Liver (tissue), 9 donors: Measurements from ENCODE around the gene LRMDA. TPM values are rescaled to one million over a fixed set of nuclear protein-coding genes. Genes with fewer than 3 reads are reported as not detected.

Source experiments
- DNase-seq: peaks from one replicate; pipeline ENCODE4 v3.0.0-alpha.2; 2017; ENCODE audit warnings: low spot score
- H3K27ac ChIP-seq, 2 donors: one replicate each; pipeline ENCODE4 v1.7.0; 2013; ENCODE audit warnings: inconsistent platforms in 2 of 2, low read length in 2 of 2, control low read depth in 1 of 2, low read depth in 1 of 2, mild to moderate bottlenecking in 1 of 2
- H3K27me3 ChIP-seq, 4 donors: one replicate each; pipeline versions ENCODE4 v1.6.1 to v1.7.0; 2013; ENCODE audit warnings: low read length in 3 of 4, inconsistent platforms in 1 of 4, mild to moderate bottlenecking in 1 of 4, moderate library complexity in 1 of 4; ENCODE audit not compliant: control insufficient read depth in 4 of 4, insufficient read depth in 4 of 4
- H3K36me3 ChIP-seq, 4 donors: one replicate each; pipeline versions ENCODE4 v1.6.1 to v1.7.0; 2013; ENCODE audit warnings: low read length in 3 of 4, mild to moderate bottlenecking in 3 of 4, low read depth in 1 of 4, moderate library complexity in 1 of 4; ENCODE audit not compliant: control insufficient read depth in 4 of 4, insufficient read depth in 3 of 4
- H3K4me1 ChIP-seq, 4 donors: one replicate each; pipeline versions ENCODE4 v1.6.1 to v1.7.0; 2013; ENCODE audit warnings: low read length in 3 of 4, mild to moderate bottlenecking in 3 of 4, moderate library complexity in 1 of 4; ENCODE audit not compliant: control insufficient read depth in 4 of 4, insufficient read depth in 4 of 4
- H3K4me3 ChIP-seq, 3 donors: one replicate each; pipeline versions ENCODE4 v1.6.1 to v1.7.0; 2013; ENCODE audit warnings: low read length in 3 of 3, control low read depth in 1 of 3, low read depth in 1 of 3, mild to moderate bottlenecking in 1 of 3
- H3K9ac ChIP-seq, 2 donors: one replicate each; pipeline ENCODE4 v1.7.0; 2013; ENCODE audit warnings: low read length in 2 of 2, mild to moderate bottlenecking in 2 of 2, moderate library complexity in 2 of 2, control low read depth in 1 of 2, low read depth in 1 of 2
- H3K9me3 ChIP-seq, 4 donors: one replicate each; pipeline versions ENCODE4 v1.6.1 to v1.7.0; 2013; ENCODE audit warnings: low read length in 3 of 4; ENCODE audit not compliant: control insufficient read depth in 4 of 4
- ATF3 ChIP-seq: IDR thresholded peaks from 2 replicates; pipeline ENCODE4 v1.6.1; 2016; ENCODE audit warnings: antibody characterized with exemption
- CTCF ChIP-seq: fragments of 150-350 bp; IDR thresholded peaks from 2 replicates; pipeline ENCODE4 v1.5.1; 2017; ENCODE audit warnings: improper control_type of control experiment, low read depth, low read length; ENCODE audit not compliant: missing input control
- EGR1 ChIP-seq, 2 donors: IDR thresholded peaks; 2 replicates each; pipeline ENCODE4 v1.6.1; 2016 to 2018; ENCODE audit warnings: antibody characterized with exemption in 2 of 2, low read depth in 2 of 2
- FOXA1 ChIP-seq: IDR thresholded peaks from 2 replicates; pipeline ENCODE4 v1.6.1; 2016; ENCODE audit warnings: antibody characterized with exemption
- GABPA ChIP-seq, 2 donors: IDR thresholded peaks in 1 of 2; conservative IDR thresholded peaks in 1 of 2; 2 replicates each; pipeline ENCODE4 v1.6.1; 2016; ENCODE audit warnings: antibody characterized with exemption in 2 of 2, mild to moderate bottlenecking in 1 of 2, moderate library complexity in 1 of 2
- HNF4A ChIP-seq, 2 donors: conservative IDR thresholded peaks; 2 replicates each; pipeline ENCODE4 v1.6.1; 2016; ENCODE audit warnings: antibody characterized with exemption in 2 of 2, mild to moderate bottlenecking in 2 of 2
- JUND ChIP-seq, 2 donors: IDR thresholded peaks; 2 replicates each; pipeline ENCODE4 v1.6.1; 2016; ENCODE audit warnings: antibody characterized with exemption in 2 of 2
- MAX ChIP-seq: IDR thresholded peaks from 2 replicates; pipeline ENCODE4 v1.6.1; 2016; ENCODE audit warnings: antibody characterized with exemption
- NR2F2 ChIP-seq: IDR thresholded peaks from 2 replicates; pipeline ENCODE4 v1.6.1; 2016; ENCODE audit warnings: antibody characterized with exemption
- RAD21 ChIP-seq, 2 donors: IDR thresholded peaks; 2 replicates each; pipeline ENCODE4 v1.6.1; 2016; ENCODE audit warnings: antibody characterized with exemption in 2 of 2, mild to moderate bottlenecking in 2 of 2
- REST ChIP-seq: IDR thresholded peaks from 2 replicates; pipeline ENCODE4 v1.6.1; 2016; ENCODE audit warnings: antibody characterized with exemption, mild to moderate bottlenecking
- RXRA ChIP-seq, 2 donors: IDR thresholded peaks; 2 replicates each; pipeline ENCODE4 v1.6.1; 2017 to 2018; ENCODE audit warnings: antibody characterized with exemption in 2 of 2, mild to moderate bottlenecking in 1 of 2
- SP1 ChIP-seq: IDR thresholded peaks from 2 replicates; pipeline ENCODE4 v1.6.1; 2018; ENCODE audit warnings: antibody characterized with exemption, mild to moderate bottlenecking
- TAF1 ChIP-seq: conservative IDR thresholded peaks from 2 replicates; pipeline ENCODE4 v1.6.1; 2016; ENCODE audit warnings: antibody characterized with exemption, mild to moderate bottlenecking
- YY1 ChIP-seq: IDR thresholded peaks from 2 replicates; pipeline ENCODE4 v1.6.1; 2016; ENCODE audit warnings: antibody characterized with exemption, mild to moderate bottlenecking
- ZBTB33 ChIP-seq: IDR thresholded peaks from 2 replicates; pipeline ENCODE4 v1.6.1; 2016; ENCODE audit warnings: antibody characterized with exemption
- WGBS: extraction: QIAGEN DNeasy Blood & Tissue Kit; methylation state at CpG from one replicate; pipeline ENCODE4 v1.1.7; 2013; 5-methylcytosine and 5-hydroxymethylcytosine counted together
- polyA plus RNA-seq, 2 donors: library from polyadenylated mRNA; stranded (reverse) in 1 of 2; unstranded in 1 of 2; fragments of 200-250 nt in 1 of 2; fragments of >200 nt in 1 of 2; fragmentation: Nextera tagmentation in 1 of 2; extraction: Ambion mirVana in 1 of 2; gene quantifications; one replicate each; pipeline versions ENCODE4 v1.2.1 to v1.2.3, GENCODE V29; 2013 to 2015
- total RNA-seq, 2 donors: library from RNA; depleted of rRNA; stranded (reverse); fragments of >200 nt; gene quantifications; one replicate each; pipeline ENCODE4 v1.2.3, GENCODE V29; 2014
- donor health status: healthy.
- donor health status: healthy.
- donor health status: healthy.
- donor health status: healthy.
- donor health status: healthy.

LRMDA gene
- total and polyA plus RNA-seq, 4 donors: 7.9 to 15.8 (median 11.3) TPM

- TF ChIP-seq SP1 (no peak), FOXA1 (no peak), ZBTB33 (no peak), TAF1 (no peak), EGR1 (IDR thresholded peaks at IDR 0.05; ENCODE audit: low read depth in 2 of 2) (no peak), JUND (IDR thresholded peaks at IDR 0.05) (no peak), GABPA (IDR thresholded peaks at IDR 0.05 in 1 of 2, conservative IDR thresholded peaks at IDR 0.05 in 1 of 2) (no peak), YY1 (no peak), ATF3 (no peak)
- H3K27ac ChIP-seq: no peak overlapping the region
- peaks cover 0 to 7% (median 4%) of the 10 kb centered on the region in 4 donors for H3K4me1 ChIP-seq
- no peak for DNase-seq
- no peaks in the 10 kb centered on the region for H3K9me3 ChIP-seq
- 88% methylated on average over 2 of the region's 2 CpGs for WGBS
- no peak overlapping the region for H3K9ac ChIP-seq
- no peak overlapping the region for H3K4me3 ChIP-seq
- no peaks in the 10 kb centered on the region for H3K27me3 ChIP-seq
- H3K36me3 ChIP-seq: no peaks in the 10 kb centered on the region
Observed at GRCh38 chr10:76341740-76342139, 910.3 kb downstream of the LRMDA start.

- no peak for TF ChIP-seq CTCF
- no peak for DNase-seq
- Histone ChIP-seq H3K36me3 (no peaks in the 10 kb centered on the region), H3K4me1 (no peaks in the 10 kb centered on the region), H3K9me3 (no peaks in the 10 kb centered on the region), H3K9ac (no peak overlapping the region), H3K4me3 (no peak overlapping the region), H3K27ac (no peak overlapping the region), H3K27me3 (no peaks in the 10 kb centered on the region)
Observed at GRCh38 chr10:76342996-76343395, 911.6 kb downstream of the LRMDA start.

- Histone ChIP-seq H3K36me3 (no peaks in the 10 kb centered on the region), H3K27ac (no peak overlapping the region), H3K9ac (no peak overlapping the region), H3K4me3 (no peak overlapping the region), H3K9me3 (no peaks in the 10 kb centered on the region), H3K27me3 (no peaks in the 10 kb centered on the region), H3K4me1 (no peaks in the 10 kb centered on the region)
- 94% methylated on average over 2 of the region's 2 CpGs for WGBS
- DNase-seq: no peak
- TF ChIP-seq RXRA (IDR thresholded peaks at IDR 0.05): no peak
- TF ChIP-seq FOXA1: no peak
- no peak for TF ChIP-seq GABPA (IDR thresholded peaks at IDR 0.05 in 1 of 2, conservative IDR thresholded peaks at IDR 0.05 in 1 of 2)
- no peak for TF ChIP-seq MAX
- no peak for TF ChIP-seq RAD21 (IDR thresholded peaks at IDR 0.05)
- no peak for TF ChIP-seq YY1
- TF ChIP-seq ZBTB33: no peak
- no peak for TF ChIP-seq HNF4A (conservative IDR thresholded peaks at IDR 0.05)
- no peak for TF ChIP-seq REST
- no peak for TF ChIP-seq NR2F2
- no peak for TF ChIP-seq CTCF
Observed at GRCh38 chr10:76347832-76348231, 916.4 kb downstream of the LRMDA start.
